HepG2 (cell line): Measurements from ENCODE around the gene SERAC1. TPM values are rescaled to one million over a fixed set of nuclear protein-coding genes. Genes with fewer than 3 reads are reported as not detected.

Experiments
- JUND ChIP-seq: sonication (generic); formaldehyde crosslinking; IDR thresholded peaks from 2 replicates; pipeline ENCODE4 v1.8.0; 2022; ENCODE audit warnings: mild to moderate bottlenecking, missing genetic modification reagents
- POLR2G ChIP-seq: fragments of 200-400 bp; formaldehyde crosslinking; IDR thresholded peaks from 2 replicates; pipeline ENCODE4 v1.6.1; 2018; ENCODE audit warnings: mild to moderate bottlenecking, low read depth, low read length, moderate library complexity
- SETDB1 ChIP-seq: sonication (generic); formaldehyde crosslinking; IDR thresholded peaks from 2 replicates; pipeline ENCODE4 v1.5.1; 2020; ENCODE audit warnings: missing genetic modification reagents, mild to moderate bottlenecking, borderline replicate concordance
- SIX4 ChIP-seq: sonication (generic); formaldehyde crosslinking; IDR thresholded peaks from 2 replicates; pipeline ENCODE4 v1.4.0; 2020; ENCODE audit warnings: missing genetic modification reagents
- ZKSCAN1 ChIP-seq: fragments of 150-350 bp; IDR thresholded peaks from 2 replicates; pipeline ENCODE4 v1.6.1; 2014; ENCODE audit warnings: low read length
- ZMYM3 ChIP-seq: sonication (generic); formaldehyde crosslinking; IDR thresholded peaks from 2 replicates; pipeline ENCODE4 v1.5.1; 2020; ENCODE audit warnings: mild to moderate bottlenecking, missing genetic modification reagents
- ZNF138 ChIP-seq: sonication (generic); formaldehyde crosslinking; IDR thresholded peaks from 2 replicates; pipeline ENCODE4 v1.5.0; 2020; ENCODE audit warnings: mild to moderate bottlenecking, low read depth, missing genetic modification reagents
- ZNF224 ChIP-seq: sonication (generic); formaldehyde crosslinking; IDR thresholded peaks from 2 replicates; pipeline ENCODE4 v1.5.0; 2020; ENCODE audit warnings: mild to moderate bottlenecking, missing genetic modification reagents
- ZNF598 ChIP-seq: sonication (generic); formaldehyde crosslinking; IDR thresholded peaks from 2 replicates; pipeline ENCODE4 v1.5.1; 2020; ENCODE audit warnings: mild to moderate bottlenecking, missing genetic modification reagents, borderline replicate concordance
- polyA plus RNA-seq, 8 experiments: library from polyadenylated mRNA; depleted of rRNA in 3 of 8; stranded (reverse) in 7 of 8; unstranded in 1 of 8; fragments of >200 nt; fragmentation: Illumina TruSeq in 4 of 8; extraction: Trizol in 4 of 8; gene quantifications; 2 replicates each; pipeline versions ENCODE4 v1.2.1 to v1.2.3, GENCODE V29; 2011 to 2016; ENCODE audit warnings: low read depth in 4 of 8, missing spikeins in 1 of 8, mixed read lengths in 1 of 8; ENCODE audit not compliant: insufficient read depth in 1 of 8
- total RNA-seq, 5 experiments: library from RNA; depleted of rRNA; stranded (reverse); fragments of >200 nt; fragmentation: Illumina TruSeq; extraction: Trizol; gene quantifications; 2 replicates each; pipeline ENCODE4 v1.2.3, GENCODE V29; 2016; ENCODE audit warnings: low read depth in 1 of 5
- TF ChIP-seq, protein P1 (sequence below): sonication (generic); formaldehyde crosslinking; IDR thresholded peaks from 2 replicates; pipeline ENCODE4 v1.4.0; 2020; ENCODE audit warnings: missing genetic modification reagents
- TF ChIP-seq, protein P2 (sequence below): sonication (generic); formaldehyde crosslinking; conservative IDR thresholded peaks from 2 replicates; pipeline ENCODE4 v1.8.0; 2022; ENCODE audit warnings: missing genetic modification reagents
- TF ChIP-seq, protein P3 (sequence below): sonication (generic); formaldehyde crosslinking; IDR thresholded peaks from 2 replicates; pipeline ENCODE4 v1.4.0; 2020; ENCODE audit warnings: missing genetic modification reagents, low read depth, mild to moderate bottlenecking, borderline replicate concordance

SERAC1 gene
- total and polyA plus RNA-seq, 2 of the 13 experiments (the other 11 are each of a cell fraction or from before 2014, with no cell fraction given), result 4.5 to 8.1 TPM

- TF ChIP-seq, protein P1, sequence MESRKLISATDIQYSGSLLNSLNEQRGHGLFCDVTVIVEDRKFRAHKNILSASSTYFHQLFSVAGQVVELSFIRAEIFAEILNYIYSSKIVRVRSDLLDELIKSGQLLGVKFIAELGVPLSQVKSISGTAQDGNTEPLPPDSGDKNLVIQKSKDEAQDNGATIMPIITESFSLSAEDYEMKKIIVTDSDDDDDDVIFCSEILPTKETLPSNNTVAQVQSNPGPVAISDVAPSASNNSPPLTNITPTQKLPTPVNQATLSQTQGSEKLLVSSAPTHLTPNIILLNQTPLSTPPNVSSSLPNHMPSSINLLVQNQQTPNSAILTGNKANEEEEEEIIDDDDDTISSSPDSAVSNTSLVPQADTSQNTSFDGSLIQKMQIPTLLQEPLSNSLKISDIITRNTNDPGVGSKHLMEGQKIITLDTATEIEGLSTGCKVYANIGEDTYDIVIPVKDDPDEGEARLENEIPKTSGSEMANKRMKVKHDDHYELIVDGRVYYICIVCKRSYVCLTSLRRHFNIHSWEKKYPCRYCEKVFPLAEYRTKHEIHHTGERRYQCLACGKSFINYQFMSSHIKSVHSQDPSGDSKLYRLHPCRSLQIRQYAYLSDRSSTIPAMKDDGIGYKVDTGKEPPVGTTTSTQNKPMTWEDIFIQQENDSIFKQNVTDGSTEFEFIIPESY (CRISPR knock-in tag), result peak; percentile 39; the same call in 1 of the 2 replicates
- TF ChIP-seq ZMYM3 (CRISPR knock-in tag), result no peak
- TF ChIP-seq ZNF598, result no peak
- TF ChIP-seq SIX4 (CRISPR knock-in tag), result no peak
- TF ChIP-seq SETDB1 (CRISPR knock-in tag), result no peak
- TF ChIP-seq ZKSCAN1, result no peak
- 0 out of 2 replicates have a peak, but pooled peaks have one; percentile 12 for TF ChIP-seq POLR2G
- TF ChIP-seq, protein P2, sequence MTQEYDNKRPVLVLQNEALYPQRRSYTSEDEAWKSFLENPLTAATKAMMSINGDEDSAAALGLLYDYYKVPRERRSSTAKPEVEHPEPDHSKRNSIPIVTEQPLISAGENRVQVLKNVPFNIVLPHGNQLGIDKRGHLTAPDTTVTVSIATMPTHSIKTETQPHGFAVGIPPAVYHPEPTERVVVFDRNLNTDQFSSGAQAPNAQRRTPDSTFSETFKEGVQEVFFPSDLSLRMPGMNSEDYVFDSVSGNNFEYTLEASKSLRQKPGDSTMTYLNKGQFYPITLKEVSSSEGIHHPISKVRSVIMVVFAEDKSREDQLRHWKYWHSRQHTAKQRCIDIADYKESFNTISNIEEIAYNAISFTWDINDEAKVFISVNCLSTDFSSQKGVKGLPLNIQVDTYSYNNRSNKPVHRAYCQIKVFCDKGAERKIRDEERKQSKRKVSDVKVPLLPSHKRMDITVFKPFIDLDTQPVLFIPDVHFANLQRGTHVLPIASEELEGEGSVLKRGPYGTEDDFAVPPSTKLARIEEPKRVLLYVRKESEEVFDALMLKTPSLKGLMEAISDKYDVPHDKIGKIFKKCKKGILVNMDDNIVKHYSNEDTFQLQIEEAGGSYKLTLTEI, result no peak
- TF ChIP-seq JUND (CRISPR knock-in tag), result no peak
- 0 out of 2 replicates have a peak, but pooled peaks have one; percentile 40 for TF ChIP-seq ZNF224 (CRISPR knock-in tag)
- no peak for TF ChIP-seq ZNF138 (CRISPR knock-in tag)
- TF ChIP-seq, protein P3, sequence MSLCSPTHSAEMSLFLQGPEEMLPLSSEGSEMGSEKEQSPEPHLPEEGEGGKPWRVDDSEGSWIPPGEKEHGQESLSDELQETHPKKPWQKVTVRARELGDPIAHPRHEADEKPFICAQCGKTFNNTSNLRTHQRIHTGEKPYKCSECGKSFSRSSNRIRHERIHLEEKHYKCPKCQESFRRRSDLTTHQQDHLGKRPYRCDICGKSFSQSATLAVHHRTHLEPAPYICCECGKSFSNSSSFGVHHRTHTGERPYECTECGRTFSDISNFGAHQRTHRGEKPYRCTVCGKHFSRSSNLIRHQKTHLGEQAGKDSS, result no peak
Observed at GRCh38 chr6:158068156-158068892, 99.7 kb downstream of the SERAC1 start (continued).
